ENCODE results near the gene NDUFAF8.

GRCh38 chr17:81234940-81235821, 3.9 kb upstream of the NDUFAF8 start:
- TF ChIP-seq CTCF (IDR thresholded peaks at IDR 0.05) (no peak), POLR2A (IDR thresholded peaks at IDR 0.05) (no peak)
